Stimulated activated memory B cell treated with anti-CD40 and anti-IgM and Interleukin-4, amounts not matched to agents 10 μg/mL and 1 μg/mL and 100 μg/mL, for 72 hours (primary cell): Measurements from ENCODE around the gene CLIP1.
"Not testable (repeated sequence)": the region's sequence is repeated elsewhere in the genome, so short reads cannot be mapped to it uniquely, and the experiment has no call there.

Experiments
- ATAC-seq: fragments of 150-1000 bp; cut with Tn5 transposase; 2 replicates; pipeline ENCODE4 v1.10.0; 2021
- H3K27ac Mint-ChIP-seq: one replicate; pipeline ENCODE4 v1.8.0; 2022; ENCODE audit warnings: mild to moderate bottlenecking, mixed read lengths
- H3K27me3 Mint-ChIP-seq: one replicate; pipeline ENCODE4 v1.8.0; 2022; ENCODE audit warnings: mixed read lengths
- H3K36me3 Mint-ChIP-seq: one replicate; pipeline ENCODE4 v1.8.0; 2022; ENCODE audit warnings: mixed read lengths
- H3K4me1 Mint-ChIP-seq: one replicate; pipeline ENCODE4 v1.8.0; 2022; ENCODE audit warnings: mixed read lengths
- H3K4me3 Mint-ChIP-seq: one replicate; pipeline ENCODE4 v1.8.0; 2022; ENCODE audit warnings: mild to moderate bottlenecking, moderate library complexity, mixed read lengths
- H3K9me3 Mint-ChIP-seq: one replicate; pipeline ENCODE4 v1.8.0; 2022; ENCODE audit warnings: mixed read lengths

The CLIP1 gene

GRCh38 chr12:122295877-122296276 lies 126.6 kb downstream of the CLIP1 start:
- no peak for ATAC-seq
- Mint-ChIP-seq H3K27me3 (no peaks in the 10 kb centered on the region), H3K4me3 (no peak overlapping the region), H3K4me1 (no peaks in the 10 kb centered on the region), H3K9me3 (no peaks in the 10 kb centered on the region), H3K27ac (no peak overlapping the region), H3K36me3 (peaks cover 59% of the 10 kb centered on the region)

- no peaks in the 10 kb centered on the region for H3K9me3 Mint-ChIP-seq
- ATAC-seq: no peak
- no peak overlapping the region for H3K27ac Mint-ChIP-seq
- no peaks in the 10 kb centered on the region for H3K27me3 Mint-ChIP-seq
- no peaks in the 10 kb centered on the region for H3K4me1 Mint-ChIP-seq
- H3K4me3 Mint-ChIP-seq: no peak overlapping the region
- peaks cover 36% of the 10 kb centered on the region for H3K36me3 Mint-ChIP-seq
Observed at GRCh38 chr12:122293081-122293480, 129.4 kb downstream of the CLIP1 start.

- Mint-ChIP-seq H3K27ac (no peak overlapping the region), H3K4me3 (no peak overlapping the region), H3K9me3 (no peaks in the 10 kb centered on the region), H3K4me1 (no peaks in the 10 kb centered on the region), H3K27me3 (no peaks in the 10 kb centered on the region), H3K36me3 (peaks cover 29% of the 10 kb centered on the region)
- no peak for ATAC-seq
Observed at GRCh38 chr12:122291431-122291830, 131.0 kb downstream of the CLIP1 start.

GRCh38 chr12:122283680-122284079 lies 138.8 kb downstream of the CLIP1 start:
- Mint-ChIP-seq H3K4me1 (no peaks in the 10 kb centered on the region), H3K27me3 (no peaks in the 10 kb centered on the region), H3K36me3 (peaks cover 13% of the 10 kb centered on the region), H3K27ac (no peak overlapping the region), H3K9me3 (no peaks in the 10 kb centered on the region), H3K4me3 (no peak overlapping the region)
- ATAC-seq: no peak

GRCh38 chr12:122282061-122282460 lies 140.4 kb downstream of the CLIP1 start:
- ATAC-seq: no peak
- H3K27ac Mint-ChIP-seq: no peak overlapping the region
- peaks cover 25% of the 10 kb centered on the region for H3K36me3 Mint-ChIP-seq
- no peaks in the 10 kb centered on the region for H3K9me3 Mint-ChIP-seq
- H3K4me3 Mint-ChIP-seq: no peak overlapping the region
- H3K27me3 Mint-ChIP-seq: no peaks in the 10 kb centered on the region
- H3K4me1 Mint-ChIP-seq: no peaks in the 10 kb centered on the region

- Mint-ChIP-seq H3K4me1 (no peaks in the 10 kb centered on the region), H3K27ac (no peak overlapping the region), H3K36me3 (peaks cover 45% of the 10 kb centered on the region), H3K27me3 (no peaks in the 10 kb centered on the region), H3K4me3 (no peak overlapping the region), H3K9me3 (no peaks in the 10 kb centered on the region)
- ATAC-seq: no peak
Observed at GRCh38 chr12:122276242-122276641, 146.2 kb downstream of the CLIP1 start.

- no peaks in the 10 kb centered on the region for H3K27me3 Mint-ChIP-seq
- H3K4me3 Mint-ChIP-seq: no peak overlapping the region
- H3K4me1 Mint-ChIP-seq: no peaks in the 10 kb centered on the region
Observed at GRCh38 chr12:122275459-122275858, 147.0 kb downstream of the CLIP1 start.

GRCh38 chr12:122266230-122266901 lies 156.1 kb downstream of the CLIP1 start, which contains the start of gene VPS33A:
Gene VPS33A (minus strand): TSS chr12:122266494. CDS start chr12:122266408, 86 bp downstream.
- Mint-ChIP-seq H3K27ac (peak within 1 kb of the TSS; percentile 98), H3K36me3 (peaks cover 7% of the 10 kb centered on the region), H3K4me3 (peak within 1 kb of the TSS; percentile 91), H3K27me3 (no peaks in the 10 kb centered on the region), H3K4me1 (peaks cover 6% of the 10 kb centered on the region), H3K9me3 (no peaks in the 10 kb centered on the region)
- peak; percentile 96 for ATAC-seq

More at GRCh38 chr12:122275459-122275858, 147.0 kb downstream of the CLIP1 start:
- ATAC-seq: no peak
- Mint-ChIP-seq H3K27ac (no peak overlapping the region), H3K36me3 (peaks cover 45% of the 10 kb centered on the region), H3K9me3 (no peaks in the 10 kb centered on the region)

GRCh38 chr12:122265886-122266229 lies 156.6 kb downstream of the CLIP1 start:
- Mint-ChIP-seq H3K27me3 (no peaks in the 10 kb centered on the region), H3K36me3 (peaks cover 12% of the 10 kb centered on the region), H3K4me1 (peaks cover 6% of the 10 kb centered on the region), H3K27ac (peak overlapping the region; percentile 98), H3K9me3 (no peaks in the 10 kb centered on the region), H3K4me3 (peak overlapping the region; percentile 91)
- peak; percentile 74 for ATAC-seq

GRCh38 chr12:122265476-122265875 lies 157.0 kb downstream of the CLIP1 start:
- peak overlapping the region; percentile 91 for H3K4me3 Mint-ChIP-seq
- no peaks in the 10 kb centered on the region for H3K9me3 Mint-ChIP-seq
- peak overlapping the region; percentile 98 for H3K27ac Mint-ChIP-seq
- ATAC-seq: peak; percentile 3
- H3K36me3 Mint-ChIP-seq: peaks cover 15% of the 10 kb centered on the region
- H3K27me3 Mint-ChIP-seq: no peaks in the 10 kb centered on the region
- H3K4me1 Mint-ChIP-seq: peaks cover 6% of the 10 kb centered on the region

GRCh38 chr12:122260735-122261134 lies 161.7 kb downstream of the CLIP1 start:
- H3K9me3 Mint-ChIP-seq, H3K27ac Mint-ChIP-seq, H3K4me1 Mint-ChIP-seq, ATAC-seq, H3K27me3 Mint-ChIP-seq, H3K4me3 Mint-ChIP-seq: not testable (repeated sequence)
- H3K36me3 Mint-ChIP-seq: peaks cover 47% of the 10 kb centered on the region

- not testable (repeated sequence) for H3K9me3 Mint-ChIP-seq, H3K4me1 Mint-ChIP-seq, H3K4me3 Mint-ChIP-seq, H3K27me3 Mint-ChIP-seq, H3K27ac Mint-ChIP-seq, ATAC-seq
- H3K36me3 Mint-ChIP-seq: peaks cover 47% of the 10 kb centered on the region
Observed at GRCh38 chr12:122258939-122259338, 163.5 kb downstream of the CLIP1 start.

- H3K27me3 Mint-ChIP-seq, H3K4me1 Mint-ChIP-seq, H3K9me3 Mint-ChIP-seq, ATAC-seq, H3K4me3 Mint-ChIP-seq, H3K27ac Mint-ChIP-seq: not testable (repeated sequence)
- H3K36me3 Mint-ChIP-seq: peaks cover 46% of the 10 kb centered on the region
Observed at GRCh38 chr12:122258462-122258861, 164.0 kb downstream of the CLIP1 start.

GRCh38 chr12:122250536-122250935 lies 171.9 kb downstream of the CLIP1 start:
- Mint-ChIP-seq H3K36me3 (peaks cover 35% of the 10 kb centered on the region), H3K27me3 (no peaks in the 10 kb centered on the region), H3K27ac (no peak overlapping the region), H3K4me3 (no peak overlapping the region), H3K9me3 (no peaks in the 10 kb centered on the region), H3K4me1 (peaks cover 6% of the 10 kb centered on the region)
- ATAC-seq: no peak

- ATAC-seq: no peak
- Mint-ChIP-seq H3K4me3 (no peak overlapping the region), H3K4me1 (peaks cover 6% of the 10 kb centered on the region), H3K9me3 (no peaks in the 10 kb centered on the region), H3K27ac (no peak overlapping the region), H3K27me3 (no peaks in the 10 kb centered on the region), H3K36me3 (peaks cover 35% of the 10 kb centered on the region)
Observed at GRCh38 chr12:122250047-122250446, 172.4 kb downstream of the CLIP1 start.

GRCh38 chr12:122245553-122245952 lies 176.9 kb downstream of the CLIP1 start:
- no peaks in the 10 kb centered on the region for H3K4me1 Mint-ChIP-seq
- H3K27me3 Mint-ChIP-seq: no peaks in the 10 kb centered on the region
- peaks cover 58% of the 10 kb centered on the region for H3K36me3 Mint-ChIP-seq
- no peak overlapping the region for H3K4me3 Mint-ChIP-seq
- no peak for ATAC-seq
- H3K9me3 Mint-ChIP-seq: no peaks in the 10 kb centered on the region
- H3K27ac Mint-ChIP-seq: no peak overlapping the region
